ENCODE data around the gene D2HGDH. TPM values are rescaled to one million over a fixed set of nuclear protein-coding genes. Genes with fewer than 3 reads are reported as not detected.

Gene D2HGDH
- total and polyA plus RNA-seq, 2 of the 13 experiments (the other 11 are each of a cell fraction or from before 2014, with no cell fraction given): 19.2 to 20.3 TPM

- no peak; the same call in 1 of the 2 replicates for TF ChIP-seq STAT6 (CRISPR knock-in tag; IDR thresholded peaks at IDR 0.05; ENCODE audit: borderline replicate concordance)
- TF ChIP-seq CEBPG (CRISPR knock-in tag; IDR thresholded peaks at IDR 0.05): no peak
- no peak for TF ChIP-seq CEBPZ (IDR thresholded peaks at IDR 0.05; ENCODE audit: low read length)
- peak; percentile 66; the same call in 1 of the 2 replicates for TF ChIP-seq ZNF24 (IDR thresholded peaks at IDR 0.05)
- peak; percentile 77; the same call in 1 of the 2 replicates for TF ChIP-seq AHR (CRISPR knock-in tag; IDR thresholded peaks at IDR 0.05)
- 0 out of 2 replicates have a peak, but pooled peaks have one; percentile 34 for TF ChIP-seq FUBP1 (CRISPR knock-in tag; IDR thresholded peaks at IDR 0.05; ENCODE audit: borderline replicate concordance)
- TF ChIP-seq ZNF430 (CRISPR knock-in tag; IDR thresholded peaks at IDR 0.05): no peak
- TF ChIP-seq ZNF230 (CRISPR knock-in tag; IDR thresholded peaks at IDR 0.05): peak; percentile 87
- peak; percentile 78; the same call in 1 of the 2 replicates for TF ChIP-seq KMT2A (CRISPR knock-in tag; IDR thresholded peaks at IDR 0.05)
- peak; percentile 72; the same call in 1 of the 2 replicates for TF ChIP-seq ZNF790 (CRISPR knock-in tag; IDR thresholded peaks at IDR 0.05; ENCODE audit: borderline replicate concordance)
- no peak; the same call in none of the 2 replicates for TF ChIP-seq CENPT (CRISPR knock-in tag; IDR thresholded peaks at IDR 0.05; ENCODE audit: low read depth)
- 0 out of 2 replicates have a peak, but pooled peaks have one; percentile 17 for TF ChIP-seq DPF2 (CRISPR knock-in tag; IDR thresholded peaks at IDR 0.05; ENCODE audit: borderline replicate concordance, low read depth)
- TF ChIP-seq SRF (IDR thresholded peaks at IDR 0.05; ENCODE audit: low read depth, low read length): 0 out of 2 replicates have a peak, but pooled peaks have one; percentile 9
- peak; percentile 68 for TF ChIP-seq ZNF556 (CRISPR knock-in tag; IDR thresholded peaks at IDR 0.05; ENCODE audit: borderline replicate concordance)
- TF ChIP-seq ZNF3 (CRISPR knock-in tag; IDR thresholded peaks at IDR 0.05): no peak
- no peak for TF ChIP-seq ZNF576 (CRISPR knock-in tag; IDR thresholded peaks at IDR 0.05)
- TF ChIP-seq FOXO4 (CRISPR knock-in tag; conservative IDR thresholded peaks at IDR 0.05): no peak; the same call in 1 of the 2 replicates
- peak; percentile 90; the same call in 1 of the 2 replicates for TF ChIP-seq ZNF780A (CRISPR knock-in tag; IDR thresholded peaks at IDR 0.05)
Observed at GRCh38 chr2:241686650-241687425, 47.6 kb upstream of the D2HGDH start, which contains the start of gene DTYMK (continued).

All from HepG2 (cell line).